Stimulated activated naive B cell treated with anti-CD40 and anti-IgM and Interleukin-4, amounts not matched to agents 10 μg/mL and 1 μg/mL and 100 μg/mL, for 72 hours (primary cell): ENCODE results near the gene CST5.
A peak's percentile ranks its signal among the peaks of the same experiment; 100 is the strongest.
"Not testable (repeated sequence)": the region's sequence is repeated elsewhere in the genome, so short reads cannot be mapped to it uniquely, and the experiment has no call there.

Experiments used
- ATAC-seq, 2 donors: fragments of 150-1000 bp; cut with Tn5 transposase; replicated peaks; 2 replicates each; pipeline ENCODE4 v1.10.0; 2021; ENCODE audit warnings: moderate library complexity in 1 of 2
- DNase-seq: peaks from one replicate; pipeline ENCODE4 v3.0.0; 2021
- H3K27ac Mint-ChIP-seq: one replicate; pipeline ENCODE4 v1.8.0; 2022; ENCODE audit warnings: mild to moderate bottlenecking, mixed read lengths
- H3K27me3 Mint-ChIP-seq, 2 donors: one replicate each; pipeline ENCODE4 v1.8.0; 2022; ENCODE audit warnings: mixed read lengths in 2 of 2
- H3K36me3 Mint-ChIP-seq, 2 donors: one replicate each; pipeline ENCODE4 v1.8.0; 2022; ENCODE audit warnings: mixed read lengths in 2 of 2, mild to moderate bottlenecking in 1 of 2
- H3K4me1 Mint-ChIP-seq, 2 donors: one replicate each; pipeline ENCODE4 v1.8.0; 2022; ENCODE audit warnings: mixed read lengths in 2 of 2, mild to moderate bottlenecking in 1 of 2
- H3K4me3 Mint-ChIP-seq, 2 donors: one replicate each; pipeline ENCODE4 v1.8.0; 2022; ENCODE audit warnings: mild to moderate bottlenecking in 2 of 2, mixed read lengths in 2 of 2, moderate library complexity in 1 of 2
- H3K9me3 Mint-ChIP-seq, 2 donors: one replicate each; pipeline ENCODE4 v1.8.0; 2022; ENCODE audit warnings: mixed read lengths in 2 of 2, mild to moderate bottlenecking in 1 of 2

CST5 gene

GRCh38 chr20:23917024-23917725 is 37.6 kb upstream of the CST5 start:
- Mint-ChIP-seq H3K27me3 (peaks cover 0 to 3% of the 10 kb centered on the region in 2 donors), H3K36me3 (no peaks in the 10 kb centered on the region), H3K27ac (no peak overlapping the region), H3K9me3 (no peaks in the 10 kb centered on the region), H3K4me1 (no peaks in the 10 kb centered on the region), H3K4me3 (no peak overlapping the region)
- DNase-seq (no peak), ATAC-seq (no peak)

GRCh38 chr20:23915844-23916243 is 36.3 kb upstream of the CST5 start:
- Mint-ChIP-seq H3K4me1 (no peaks in the 10 kb centered on the region), H3K27ac (no peak overlapping the region), H3K27me3 (peaks cover 0 to 3% of the 10 kb centered on the region in 2 donors), H3K36me3 (no peaks in the 10 kb centered on the region), H3K9me3 (no peaks in the 10 kb centered on the region), H3K4me3 (no peak overlapping the region)
- no peak for DNase-seq
- no peak for ATAC-seq

GRCh38 chr20:23914469-23914868 is 34.9 kb upstream of the CST5 start:
- not testable (repeated sequence) for H3K36me3 Mint-ChIP-seq, H3K4me3 Mint-ChIP-seq, H3K4me1 Mint-ChIP-seq, DNase-seq, ATAC-seq, H3K27me3 Mint-ChIP-seq, H3K9me3 Mint-ChIP-seq, H3K27ac Mint-ChIP-seq

DNA sequence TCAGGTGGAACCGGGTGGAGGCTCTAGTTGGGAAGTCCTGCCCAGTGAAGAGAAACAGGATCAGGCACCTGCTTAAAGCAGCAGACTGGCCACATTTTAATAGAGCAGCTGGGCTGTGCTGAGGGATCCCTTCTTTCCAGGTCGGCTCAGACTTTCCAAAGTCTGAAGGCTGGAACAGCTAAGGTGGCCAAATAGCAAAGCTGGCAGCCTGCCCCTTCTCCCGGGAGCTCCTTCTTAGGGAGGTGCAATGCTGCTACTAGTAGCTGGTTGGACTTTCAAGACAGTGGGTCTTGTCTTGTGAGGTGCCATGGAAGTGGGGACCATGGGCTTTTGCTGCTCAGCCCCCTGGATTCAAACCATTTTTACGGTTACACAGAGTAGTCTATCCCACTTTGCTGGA is 30.7 kb upstream of the CST5 start:
- H3K36me3 Mint-ChIP-seq: no peaks in the 10 kb centered on the region
- H3K4me1 Mint-ChIP-seq: no peaks in the 10 kb centered on the region
- no peak overlapping the region for H3K27ac Mint-ChIP-seq
- H3K4me3 Mint-ChIP-seq: no peak overlapping the region
- no peak for ATAC-seq
- peaks cover 19 to 22% of the 10 kb centered on the region in 2 donors for H3K27me3 Mint-ChIP-seq
- H3K9me3 Mint-ChIP-seq: peaks cover 12 to 19% of the 10 kb centered on the region in 2 donors
- DNase-seq: no peak

- no peaks in the 10 kb centered on the region for H3K36me3 Mint-ChIP-seq
These were observed 29.8 kb upstream of the CST5 start for GRCh38 chr20:23909390-23909789.

DNA sequence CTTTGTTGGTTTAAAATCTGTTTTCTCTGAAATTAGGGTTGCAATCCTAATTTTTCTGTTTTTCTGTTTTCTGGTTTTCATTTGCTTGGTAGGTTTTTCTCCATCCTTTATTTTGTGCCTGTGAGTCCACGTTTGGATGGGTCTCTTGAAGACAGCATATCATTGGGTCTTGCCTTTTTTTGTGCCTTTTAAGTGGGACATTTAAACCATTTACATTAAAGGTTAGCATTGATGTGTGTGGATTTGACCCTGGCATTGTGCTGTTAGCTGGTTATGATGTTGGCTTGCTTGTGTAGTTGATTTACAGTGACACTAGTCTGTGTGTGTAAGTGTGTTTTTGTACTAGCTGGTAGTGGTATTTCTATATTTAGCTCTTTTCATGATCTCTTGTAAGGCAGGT is 28.0 kb upstream of the CST5 start:
- Mint-ChIP-seq H3K27ac (no peak overlapping the region), H3K9me3 (peaks cover 19 to 25% of the 10 kb centered on the region in 2 donors), H3K4me3 (no peak overlapping the region), H3K4me1 (no peaks in the 10 kb centered on the region), H3K36me3 (no peaks in the 10 kb centered on the region), H3K27me3 (peaks cover 19% of the 10 kb centered on the region in 2 donors)
- no peak for DNase-seq
- no peak for ATAC-seq

More at GRCh38 chr20:23909390-23909789, 29.8 kb upstream of the CST5 start:
- no peak overlapping the region for H3K4me3 Mint-ChIP-seq
- peaks cover 19 to 22% of the 10 kb centered on the region in 2 donors for H3K27me3 Mint-ChIP-seq
- no peaks in the 10 kb centered on the region for H3K4me1 Mint-ChIP-seq
- H3K27ac Mint-ChIP-seq: no peak overlapping the region
- ATAC-seq (no peak), DNase-seq (no peak)
- peaks cover 18 to 25% of the 10 kb centered on the region in 2 donors for H3K9me3 Mint-ChIP-seq

- H3K9me3 Mint-ChIP-seq: peaks cover 13 to 16% of the 10 kb centered on the region in 2 donors
- DNase-seq, H3K36me3 Mint-ChIP-seq, H3K4me1 Mint-ChIP-seq, H3K4me3 Mint-ChIP-seq, H3K27ac Mint-ChIP-seq, ATAC-seq: not testable (repeated sequence)
- H3K27me3 Mint-ChIP-seq: peaks cover under 1 to 11% of the 10 kb centered on the region in 2 donors
These were observed 22.8 kb upstream of the CST5 start for GRCh38 chr20:23902396-23902795.

- H3K27me3 Mint-ChIP-seq, H3K4me3 Mint-ChIP-seq, H3K9me3 Mint-ChIP-seq, ATAC-seq, H3K4me1 Mint-ChIP-seq, DNase-seq, H3K27ac Mint-ChIP-seq, H3K36me3 Mint-ChIP-seq: not testable (repeated sequence)
These were observed 11.3 kb upstream of the CST5 start for GRCh38 chr20:23890867-23891266.

DNA sequence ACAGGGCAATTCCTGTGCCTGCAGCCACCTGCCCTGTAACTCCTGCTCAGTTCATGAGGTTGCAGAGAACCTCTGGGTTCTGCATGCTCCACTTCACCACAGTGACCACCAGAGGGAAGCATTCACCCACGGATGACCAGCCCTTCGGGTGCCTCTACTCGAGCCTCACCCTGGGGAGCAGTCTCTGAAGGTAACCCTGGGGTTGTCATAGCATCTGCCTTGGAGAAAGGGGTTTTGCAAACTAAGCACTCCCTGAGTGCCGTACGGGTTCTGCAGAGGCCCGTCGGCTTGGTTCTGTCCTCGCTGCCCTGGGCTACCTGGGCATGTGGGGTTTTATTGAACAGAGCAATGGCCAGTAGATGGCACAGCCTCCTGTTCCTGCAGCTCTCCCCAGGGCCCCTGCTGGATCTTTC is 10.2 kb upstream of the CST5 start:
- DNase-seq (peak; percentile 39), ATAC-seq (peak; percentile 86 to 94)
- no peak overlapping the region for H3K27ac Mint-ChIP-seq
- H3K4me1 Mint-ChIP-seq: no peaks in the 10 kb centered on the region
- no peaks in the 10 kb centered on the region for H3K36me3 Mint-ChIP-seq
- H3K9me3 Mint-ChIP-seq: no peaks in the 10 kb centered on the region
- no peaks in the 10 kb centered on the region for H3K27me3 Mint-ChIP-seq
- H3K4me3 Mint-ChIP-seq: no peak overlapping the region

GRCh38 chr20:23887856-23888255 is 8.3 kb upstream of the CST5 start:
- H3K4me3 Mint-ChIP-seq: no peak overlapping the region
- DNase-seq: no peak
- no peaks in the 10 kb centered on the region for H3K36me3 Mint-ChIP-seq
- H3K9me3 Mint-ChIP-seq: no peaks in the 10 kb centered on the region
- H3K27ac Mint-ChIP-seq: no peak overlapping the region
- no peaks in the 10 kb centered on the region for H3K4me1 Mint-ChIP-seq
- ATAC-seq: no peak
- no peaks in the 10 kb centered on the region for H3K27me3 Mint-ChIP-seq

DNA sequence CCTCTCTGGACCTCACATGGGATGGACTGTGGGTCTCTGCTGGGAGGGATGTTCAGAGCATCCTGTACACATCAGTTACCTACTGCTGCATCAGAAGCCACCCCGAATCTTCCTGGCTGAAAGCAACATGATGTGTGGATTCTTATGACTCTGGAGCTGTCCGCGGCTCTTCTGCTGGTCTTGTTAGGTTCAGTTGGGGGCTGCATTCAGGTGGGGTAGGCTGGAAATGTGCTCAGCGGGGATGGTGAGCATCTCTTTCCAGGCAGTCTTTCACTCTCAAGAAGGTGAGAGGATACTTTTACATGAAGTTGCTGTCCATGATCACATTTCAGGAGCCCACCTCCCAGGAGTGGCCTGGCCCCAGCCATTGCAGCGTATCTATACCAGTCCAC is 5.2 kb upstream of the CST5 start:
- Mint-ChIP-seq H3K36me3 (no peaks in the 10 kb centered on the region), H3K4me3 (no peak overlapping the region), H3K27me3 (no peaks in the 10 kb centered on the region), H3K27ac (no peak overlapping the region), H3K9me3 (no peaks in the 10 kb centered on the region), H3K4me1 (no peaks in the 10 kb centered on the region)
- ATAC-seq (no peak), DNase-seq (no peak)

- Mint-ChIP-seq H3K4me1 (no peaks in the 10 kb centered on the region), H3K36me3 (no peaks in the 10 kb centered on the region), H3K9me3 (no peaks in the 10 kb centered on the region), H3K27me3 (no peaks in the 10 kb centered on the region), H3K27ac (no peak overlapping the region), H3K4me3 (no peak overlapping the region)
- ATAC-seq: no peak
- DNase-seq: no peak
These were observed 4.7 kb upstream of the CST5 start for GRCh38 chr20:23884136-23884770.

DNA sequence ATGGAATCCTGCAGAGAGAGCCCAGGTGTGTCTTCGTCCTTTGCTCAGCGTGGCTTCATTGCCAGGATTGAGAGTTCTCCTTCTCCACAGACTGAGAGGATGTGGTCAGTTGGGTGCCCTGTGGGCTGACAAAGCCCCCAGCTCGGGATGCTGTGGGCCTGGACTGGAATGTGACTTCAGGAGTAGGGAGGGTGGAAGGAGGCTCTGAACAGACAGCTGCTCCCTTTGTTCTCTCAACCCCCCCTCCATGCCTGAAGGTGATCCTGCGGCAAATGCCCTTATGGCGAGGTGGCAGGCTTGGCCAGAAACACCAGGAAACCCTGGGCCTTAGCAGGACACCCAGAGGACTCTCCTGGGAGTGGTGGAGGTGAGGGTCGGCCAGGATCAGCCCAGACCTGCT is 1.8 kb upstream of the CST5 start:
- no peaks in the 10 kb centered on the region for H3K4me1 Mint-ChIP-seq
- ATAC-seq (no peak), DNase-seq (no peak)
- H3K9me3 Mint-ChIP-seq: no peaks in the 10 kb centered on the region
- no peak overlapping the region for H3K4me3 Mint-ChIP-seq
- no peaks in the 10 kb centered on the region for H3K27me3 Mint-ChIP-seq
- no peak overlapping the region for H3K27ac Mint-ChIP-seq
- H3K36me3 Mint-ChIP-seq: no peaks in the 10 kb centered on the region

DNA sequence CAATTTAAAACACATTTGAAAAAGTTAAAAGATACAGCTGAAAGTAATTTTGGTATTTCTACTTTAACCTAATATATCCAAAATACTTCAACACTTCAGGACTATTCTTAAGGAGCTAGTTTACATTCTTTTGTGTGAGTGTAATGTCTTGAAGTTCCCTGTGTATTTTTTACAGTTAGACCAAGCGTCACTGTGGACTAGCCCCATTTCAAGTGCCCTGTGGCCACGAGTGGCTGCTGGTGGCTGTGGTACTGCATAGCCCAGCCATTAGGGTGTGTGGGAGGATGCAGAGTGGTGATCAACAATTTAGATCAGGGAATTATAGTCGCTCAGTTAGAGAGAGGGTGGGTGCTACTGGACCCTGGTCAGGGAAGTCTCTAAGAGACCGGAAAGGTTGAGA is 869 bp upstream of the CST5 start:
- Mint-ChIP-seq H3K9me3 (no peaks in the 10 kb centered on the region), H3K4me3 (no peak overlapping the region), H3K27ac (no peak overlapping the region), H3K27me3 (no peaks in the 10 kb centered on the region), H3K4me1 (no peaks in the 10 kb centered on the region), H3K36me3 (no peaks in the 10 kb centered on the region)
- ATAC-seq: no peak
- DNase-seq: no peak

GRCh38 chr20:23879811-23880374 is 345 bp upstream of the CST5 start:
- no peak overlapping the region for H3K4me3 Mint-ChIP-seq
- DNase-seq (no peak), ATAC-seq (no peak)
- H3K27ac Mint-ChIP-seq: no peak overlapping the region
- H3K9me3 Mint-ChIP-seq: no peaks in the 10 kb centered on the region
- no peaks in the 10 kb centered on the region for H3K27me3 Mint-ChIP-seq
- peaks cover 1% of the 10 kb centered on the region in 2 donors for H3K4me1 Mint-ChIP-seq
- H3K36me3 Mint-ChIP-seq: no peaks in the 10 kb centered on the region
